ENCODE measurements around the gene CCL11.

CCL11 gene

DNA sequence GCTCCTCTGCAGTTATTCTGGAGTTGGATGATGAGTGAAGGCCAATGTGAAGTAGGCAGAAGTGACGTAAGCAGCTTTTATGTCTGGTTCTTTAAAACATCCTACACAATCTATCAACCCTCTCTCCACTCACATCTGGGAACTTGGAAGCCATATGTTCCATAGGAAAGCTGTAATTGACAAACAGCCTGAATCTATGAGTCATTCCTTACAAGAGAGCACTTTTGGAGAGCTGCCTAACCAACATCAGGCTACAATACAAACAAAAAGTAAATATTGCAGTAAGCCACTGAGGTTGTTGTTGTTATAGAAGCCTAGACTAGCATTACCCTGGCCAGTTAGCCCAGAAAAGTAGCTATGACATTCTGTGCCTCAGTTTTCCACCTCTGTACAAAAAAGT, 9.7 kb upstream of the CCL11 start:
- no peak for DNase-seq (ENCODE audit: low read depth)
- TF ChIP-seq, protein P1, sequence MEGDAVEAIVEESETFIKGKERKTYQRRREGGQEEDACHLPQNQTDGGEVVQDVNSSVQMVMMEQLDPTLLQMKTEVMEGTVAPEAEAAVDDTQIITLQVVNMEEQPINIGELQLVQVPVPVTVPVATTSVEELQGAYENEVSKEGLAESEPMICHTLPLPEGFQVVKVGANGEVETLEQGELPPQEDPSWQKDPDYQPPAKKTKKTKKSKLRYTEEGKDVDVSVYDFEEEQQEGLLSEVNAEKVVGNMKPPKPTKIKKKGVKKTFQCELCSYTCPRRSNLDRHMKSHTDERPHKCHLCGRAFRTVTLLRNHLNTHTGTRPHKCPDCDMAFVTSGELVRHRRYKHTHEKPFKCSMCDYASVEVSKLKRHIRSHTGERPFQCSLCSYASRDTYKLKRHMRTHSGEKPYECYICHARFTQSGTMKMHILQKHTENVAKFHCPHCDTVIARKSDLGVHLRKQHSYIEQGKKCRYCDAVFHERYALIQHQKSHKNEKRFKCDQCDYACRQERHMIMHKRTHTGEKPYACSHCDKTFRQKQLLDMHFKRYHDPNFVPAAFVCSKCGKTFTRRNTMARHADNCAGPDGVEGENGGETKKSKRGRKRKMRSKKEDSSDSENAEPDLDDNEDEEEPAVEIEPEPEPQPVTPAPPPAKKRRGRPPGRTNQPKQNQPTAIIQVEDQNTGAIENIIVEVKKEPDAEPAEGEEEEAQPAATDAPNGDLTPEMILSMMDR (conservative IDR thresholded peaks at IDR 0.05; ENCODE audit: low read depth, low read length) = no peak
- H3K4me3 ChIP-seq (ENCODE audit: low read length) = no peak overlapping the region

DNA sequence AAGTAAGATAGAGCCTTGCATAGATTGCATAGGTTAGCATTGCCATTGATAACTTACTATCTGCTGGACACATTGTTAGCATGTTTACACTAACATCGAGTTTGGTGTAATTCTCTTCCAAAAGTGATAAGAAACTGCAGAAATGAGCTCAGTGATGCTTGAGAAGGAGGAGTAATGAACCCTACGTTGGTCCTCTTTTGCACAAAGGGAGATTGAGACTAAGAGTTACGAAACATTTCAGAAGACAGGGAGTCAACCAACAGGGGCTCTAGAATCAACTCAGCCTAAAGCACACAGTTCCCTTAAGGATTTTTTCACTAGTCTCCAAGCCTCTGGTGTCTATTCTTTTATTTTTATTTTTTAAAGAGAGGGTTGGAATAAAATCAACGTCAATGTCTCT, 8.7 kb upstream of the CCL11 start:
- H3K4me3 ChIP-seq (ENCODE audit: low read length) = no peak overlapping the region
- DNase-seq (ENCODE audit: low read depth) = no peak
- TF ChIP-seq, protein P1 (conservative IDR thresholded peaks at IDR 0.05; ENCODE audit: low read depth, low read length) = no peak

DNA sequence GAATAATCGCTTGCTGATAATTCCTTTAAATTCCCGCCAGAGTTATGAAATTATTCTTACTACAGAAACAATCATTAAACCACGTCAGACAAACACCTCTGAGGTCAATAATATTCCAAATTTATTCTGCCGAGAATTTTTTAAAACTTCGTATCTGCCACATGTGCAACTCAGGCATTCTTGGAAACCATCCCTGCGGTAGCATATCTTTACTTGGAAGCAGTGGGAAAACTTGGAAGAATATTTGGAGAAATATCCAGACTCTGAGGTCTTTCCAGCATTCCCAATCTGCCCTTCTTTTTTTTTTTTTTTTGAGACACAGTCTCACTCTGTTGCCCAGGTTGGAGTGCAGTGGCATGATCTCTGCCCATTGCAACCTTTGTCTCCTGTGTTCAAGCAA, 2.0 kb upstream of the CCL11 start:
- H3K4me3 ChIP-seq (ENCODE audit: low read length) = no peak overlapping the region
- no peak for DNase-seq (ENCODE audit: low read depth)
- TF ChIP-seq, protein P1 (conservative IDR thresholded peaks at IDR 0.05; ENCODE audit: low read depth, low read length) = no peak

DNA sequence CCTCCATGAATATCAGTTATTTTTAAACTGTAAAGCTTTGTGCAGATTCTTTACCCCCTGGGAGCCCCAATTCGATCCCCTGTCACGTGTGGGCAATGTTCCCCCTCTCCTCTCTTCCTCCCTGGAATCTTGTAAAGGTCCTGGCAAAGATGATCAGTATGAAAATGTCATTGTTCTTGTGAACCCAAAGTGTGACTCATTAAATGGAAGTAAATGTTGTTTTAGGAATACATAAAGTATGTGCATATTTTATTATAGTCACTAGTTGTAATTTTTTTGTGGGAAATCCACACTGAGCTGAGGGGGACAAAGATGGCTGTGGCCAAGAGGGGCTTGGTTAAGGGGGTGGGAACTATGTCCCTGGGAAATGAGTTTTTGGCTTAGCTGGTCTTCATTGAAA, 2.3 kb downstream of the CCL11 start:
- no peak overlapping the region for H3K4me3 ChIP-seq (ENCODE audit: low read length)
- TF ChIP-seq, protein P1 (conservative IDR thresholded peaks at IDR 0.05; ENCODE audit: low read depth, low read length) = no peak
- no peak for DNase-seq (ENCODE audit: low read depth)

DNA sequence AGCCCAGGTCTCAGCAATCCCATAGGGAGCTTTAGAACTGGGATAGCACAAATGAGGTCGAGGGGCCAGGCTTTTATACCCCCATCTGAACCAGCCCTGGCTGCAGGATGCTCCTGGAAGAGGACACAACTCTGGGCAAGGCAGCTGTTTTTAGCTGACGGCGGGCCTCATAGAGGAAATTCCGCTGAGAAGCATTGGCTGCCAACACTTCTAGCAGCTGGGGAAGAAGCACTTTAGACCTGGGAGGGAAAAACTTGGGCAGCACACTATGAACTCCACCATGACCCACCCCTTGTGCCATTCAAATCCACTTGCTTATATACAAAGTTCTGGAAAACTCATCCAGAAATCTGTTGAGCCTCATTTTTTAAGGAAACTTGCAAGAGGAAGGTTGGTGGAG, 5.0 kb downstream of the CCL11 start:
- no peak for DNase-seq (ENCODE audit: low read depth)
- TF ChIP-seq, protein P1 (conservative IDR thresholded peaks at IDR 0.05; ENCODE audit: low read depth, low read length) = no peak

DNA sequence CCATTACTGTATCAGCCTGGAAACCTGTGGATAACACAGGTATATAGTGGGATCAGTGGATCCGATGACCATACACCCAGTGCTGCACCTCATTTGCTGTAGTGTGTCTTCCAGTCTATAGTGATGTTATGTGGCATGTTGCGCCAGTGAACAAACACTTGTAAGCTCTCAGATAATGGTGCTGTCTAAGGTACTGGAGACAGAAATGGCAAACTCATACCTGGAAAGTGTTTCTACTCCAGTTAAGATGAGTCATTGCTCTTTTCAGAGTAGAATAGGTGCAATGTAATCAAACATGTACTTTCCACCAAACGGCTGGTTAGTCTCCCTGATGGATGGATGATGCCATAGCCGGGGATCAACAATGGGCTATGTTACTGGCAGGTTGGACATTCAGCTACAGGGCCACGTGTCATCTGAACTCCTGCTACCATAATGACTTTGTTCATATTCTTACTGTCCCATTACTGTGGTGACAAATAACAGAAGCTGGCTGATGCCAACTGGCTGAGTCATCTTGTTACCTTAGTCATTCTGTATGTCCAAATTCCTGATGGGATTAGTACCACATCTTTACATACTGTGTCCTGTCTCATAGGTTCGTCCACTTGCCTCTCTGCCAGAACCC, 6.3 kb downstream of the CCL11 start:
- TF ChIP-seq, protein P1 (conservative IDR thresholded peaks at IDR 0.05; ENCODE audit: low read depth, low read length) = no peak
- H3K4me3 ChIP-seq (ENCODE audit: low read length) = no peak overlapping the region
- DNase-seq (ENCODE audit: low read depth) = no peak

More for the DNA sequence above, 5.0 kb downstream of the CCL11 start:
- no peak overlapping the region for H3K4me3 ChIP-seq (ENCODE audit: low read length)

DNA sequence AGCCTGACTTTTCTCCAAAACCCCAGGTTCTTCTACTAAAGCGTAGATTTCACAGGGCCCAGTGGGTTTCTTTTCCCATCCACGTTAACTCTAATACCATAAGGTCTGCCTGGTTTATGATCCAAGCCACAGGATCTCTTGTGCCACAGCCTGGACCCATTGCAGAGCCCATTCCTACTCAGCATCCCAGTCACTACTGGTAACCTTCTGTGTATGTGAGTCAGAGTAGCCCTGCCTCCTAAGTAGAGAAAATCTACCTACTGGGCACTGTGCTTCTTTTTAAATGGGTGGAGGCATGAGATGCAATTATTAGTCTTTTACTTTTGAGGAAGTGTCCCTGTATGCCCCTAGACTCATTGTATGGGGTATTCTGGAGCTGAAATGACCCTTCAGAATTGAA, 13.5 kb downstream of the CCL11 start:
- H3K4me3 ChIP-seq (ENCODE audit: low read length) = no peak overlapping the region
- no peak for DNase-seq (ENCODE audit: low read depth)
- TF ChIP-seq, protein P1 (conservative IDR thresholded peaks at IDR 0.05; ENCODE audit: low read depth, low read length) = no peak
